Thymus (tissue), 11 donors: ENCODE data around the gene SPATC1L. TPM values are rescaled to one million over a fixed set of nuclear protein-coding genes. Genes with fewer than 3 reads are reported as not detected.

Source experiments
- DNase-seq, 9 donors: peaks; one replicate each; pipeline ENCODE4 v3.0.0-alpha.2; 2013; ENCODE audit warnings: low spot score in 9 of 9, low read depth in 6 of 9, missing footprints in 1 of 9
- H3K27ac ChIP-seq, 2 donors: one replicate each; pipeline ENCODE4 v1.5.1; 2013; ENCODE audit warnings: control low read depth in 1 of 2, low read depth in 1 of 2, low read length in 1 of 2, mild to moderate bottlenecking in 1 of 2, moderate library complexity in 1 of 2
- H3K27me3 ChIP-seq, 2 donors: one replicate each; pipeline ENCODE4 v1.5.1; 2013; ENCODE audit warnings: low read length in 1 of 2; ENCODE audit not compliant: control insufficient read depth in 2 of 2, insufficient read depth in 1 of 2
- H3K36me3 ChIP-seq, 2 donors: one replicate each; pipeline ENCODE4 v1.5.1; 2013; ENCODE audit warnings: low read length in 1 of 2, mild to moderate bottlenecking in 1 of 2, moderate library complexity in 1 of 2; ENCODE audit not compliant: control insufficient read depth in 2 of 2, insufficient read depth in 2 of 2
- H3K4me1 ChIP-seq, 2 donors: one replicate each; pipeline ENCODE4 v1.5.1; 2013; ENCODE audit warnings: low read length in 2 of 2; ENCODE audit not compliant: control insufficient read depth in 2 of 2, insufficient read depth in 2 of 2
- H3K4me3 ChIP-seq, 2 donors: one replicate each; pipeline ENCODE4 v1.5.1; 2013; ENCODE audit warnings: low read length in 2 of 2, control low read depth in 1 of 2, mild to moderate bottlenecking in 1 of 2
- H3K9me3 ChIP-seq, 2 donors: one replicate each; pipeline ENCODE4 v1.5.1; 2013; ENCODE audit warnings: low read length in 1 of 2, mild to moderate bottlenecking in 1 of 2; ENCODE audit not compliant: control insufficient read depth in 2 of 2, insufficient read depth in 1 of 2
- WGBS: extraction: QIAGEN DNeasy Blood & Tissue Kit; methylation state at CpG from one replicate; pipeline ENCODE4 v1.1.7; 2013; 5-methylcytosine and 5-hydroxymethylcytosine counted together
- polyA plus RNA-seq: library from polyadenylated mRNA; stranded (reverse); fragments of 200-250 nt; gene quantifications from one replicate; pipeline ENCODE4 v1.2.3, GENCODE V29; 2013
- total RNA-seq: library from RNA; stranded (reverse); fragments of 120-200 nt; gene quantifications from one replicate; pipeline ENCODE4 v1.2.4, GENCODE V29; 2013
- donor health status: healthy.

The SPATC1L gene
- total and polyA plus RNA-seq, 2 donors: 4.8 to 9.6 TPM

DNA sequence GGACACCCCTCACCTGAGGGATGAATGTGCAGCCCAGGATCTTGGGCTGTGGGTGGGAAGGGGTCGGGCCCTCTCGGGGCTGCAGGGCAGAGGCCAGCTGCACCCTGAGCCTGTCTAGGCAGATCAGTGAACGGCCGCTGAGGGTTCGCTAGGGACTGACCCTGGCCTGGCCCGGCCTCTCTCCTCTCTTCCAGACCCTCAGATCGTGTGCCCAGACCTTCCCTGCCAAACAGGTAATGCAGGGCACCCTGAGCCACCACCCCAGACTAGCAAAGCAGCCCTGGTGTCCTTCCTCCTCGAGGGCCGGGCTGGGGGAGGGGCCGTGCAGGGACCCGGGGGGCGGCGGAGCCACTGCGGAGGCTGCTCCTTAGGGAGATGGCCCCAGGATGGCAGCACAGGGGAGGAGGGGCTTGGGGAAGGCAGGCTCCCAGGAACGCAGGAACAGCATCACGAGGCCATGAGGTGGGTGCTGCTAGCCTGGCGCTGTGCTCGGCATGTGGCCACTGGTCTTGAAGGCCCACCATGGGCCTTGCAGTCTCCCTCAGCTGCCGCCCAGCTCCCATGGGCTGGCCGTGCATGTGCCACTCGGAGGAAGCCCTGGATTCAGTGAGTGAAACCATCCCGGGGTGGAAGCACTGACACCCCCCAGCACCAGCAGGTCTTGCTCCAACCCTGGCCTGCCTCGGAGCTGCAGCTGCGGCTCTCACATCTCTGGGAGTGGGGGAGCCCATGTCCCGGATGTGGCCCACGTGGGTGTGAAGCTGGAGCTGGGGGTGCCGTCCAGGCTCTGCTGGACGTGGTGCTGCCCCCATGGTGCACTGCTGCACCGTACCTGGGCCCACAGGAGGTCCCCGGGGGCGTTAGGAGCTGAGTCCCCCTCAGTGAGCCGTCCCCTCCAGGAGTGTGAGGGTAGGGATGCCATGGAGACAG is 57.7 kb downstream of the SPATC1L start:
- DNase-seq: no peak
- no peak overlapping the region for H3K4me3 ChIP-seq
- H3K9me3 ChIP-seq: no peaks in the 10 kb centered on the region
- no peaks in the 10 kb centered on the region for H3K27me3 ChIP-seq
- no peaks in the 10 kb centered on the region for H3K4me1 ChIP-seq
- H3K36me3 ChIP-seq: no peaks in the 10 kb centered on the region
- WGBS: 95% methylated on average over 32 of the region's 32 CpGs
- no peak overlapping the region for H3K27ac ChIP-seq

DNA sequence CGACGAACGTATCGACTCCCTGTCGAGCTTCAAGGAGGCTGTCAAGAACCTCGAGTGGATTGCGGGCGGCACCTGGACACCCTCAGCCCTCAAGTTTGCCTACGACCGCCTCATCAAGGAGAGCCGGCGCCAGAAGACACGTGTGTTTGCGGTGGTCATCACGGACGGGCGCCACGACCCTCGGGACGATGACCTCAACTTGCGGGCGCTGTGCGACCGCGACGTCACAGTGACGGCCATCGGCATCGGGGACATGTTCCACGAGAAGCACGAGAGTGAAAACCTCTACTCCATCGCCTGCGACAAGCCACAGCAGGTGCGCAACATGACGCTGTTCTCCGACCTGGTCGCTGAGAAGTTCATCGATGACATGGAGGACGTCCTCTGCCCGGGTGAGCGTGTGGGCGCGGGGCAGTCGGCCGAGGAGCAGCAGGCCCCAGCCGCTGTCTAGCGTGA is 58.4 kb downstream of the SPATC1L start:
- no peak for DNase-seq
- H3K36me3 ChIP-seq: no peaks in the 10 kb centered on the region

DNA sequence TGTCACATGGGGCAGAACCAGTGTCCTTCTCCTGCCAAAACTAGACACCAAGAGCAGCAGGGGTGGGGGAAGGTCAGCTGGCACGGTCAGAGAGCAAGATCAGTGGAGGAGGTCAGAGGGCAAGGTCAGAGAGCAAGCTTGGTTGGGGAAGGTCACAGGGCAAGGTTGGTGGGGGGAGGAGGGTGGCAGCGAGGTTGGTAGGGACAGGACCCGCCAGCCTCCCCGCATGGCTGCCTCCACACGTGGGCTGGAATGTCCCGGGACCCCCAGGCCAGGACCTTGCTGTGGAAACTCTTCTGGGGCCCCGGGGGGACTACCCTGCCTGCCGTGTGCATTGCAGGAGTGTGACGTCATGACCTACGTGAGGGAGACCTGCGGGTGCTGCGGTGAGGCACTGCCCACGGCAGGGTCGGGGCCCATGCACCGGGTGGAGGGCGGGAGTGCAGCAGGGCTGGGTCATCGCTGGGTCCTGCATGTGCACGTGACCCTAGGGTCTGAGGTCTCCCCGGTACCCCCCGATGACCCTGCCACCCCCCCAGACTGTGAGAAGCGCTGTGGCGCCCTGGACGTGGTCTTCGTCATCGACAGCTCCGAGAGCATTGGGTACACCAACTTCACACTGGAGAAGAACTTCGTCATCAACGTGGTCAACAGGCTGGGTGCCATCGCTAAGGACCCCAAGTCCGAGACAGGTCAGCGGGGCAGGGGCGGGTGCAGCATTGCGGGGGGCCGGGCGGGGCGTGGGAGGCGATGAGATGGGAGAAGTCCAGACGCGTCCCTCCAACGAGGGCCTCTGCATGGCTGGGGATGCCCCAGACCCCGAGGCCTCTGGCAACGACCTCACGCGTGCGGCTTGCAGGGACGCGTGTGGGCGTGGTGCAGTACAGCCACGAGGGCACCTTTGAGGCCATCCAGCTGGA is 59.1 kb downstream of the SPATC1L start:
- H3K27me3 ChIP-seq: no peaks in the 10 kb centered on the region
- no peaks in the 10 kb centered on the region for H3K36me3 ChIP-seq
- 96% methylated on average over 49 of the region's 49 CpGs for WGBS
- DNase-seq: no peak
- H3K4me3 ChIP-seq: no peak overlapping the region
- H3K4me1 ChIP-seq: no peaks in the 10 kb centered on the region
- no peak overlapping the region for H3K27ac ChIP-seq
- H3K9me3 ChIP-seq: no peaks in the 10 kb centered on the region

More for the DNA sequence above, 58.4 kb downstream of the SPATC1L start:
- Histone ChIP-seq H3K27ac (no peak overlapping the region), H3K9me3 (no peaks in the 10 kb centered on the region), H3K4me3 (no peak overlapping the region), H3K27me3 (no peaks in the 10 kb centered on the region), H3K4me1 (no peaks in the 10 kb centered on the region)
- 97% methylated on average over 47 of the region's 47 CpGs for WGBS

DNA sequence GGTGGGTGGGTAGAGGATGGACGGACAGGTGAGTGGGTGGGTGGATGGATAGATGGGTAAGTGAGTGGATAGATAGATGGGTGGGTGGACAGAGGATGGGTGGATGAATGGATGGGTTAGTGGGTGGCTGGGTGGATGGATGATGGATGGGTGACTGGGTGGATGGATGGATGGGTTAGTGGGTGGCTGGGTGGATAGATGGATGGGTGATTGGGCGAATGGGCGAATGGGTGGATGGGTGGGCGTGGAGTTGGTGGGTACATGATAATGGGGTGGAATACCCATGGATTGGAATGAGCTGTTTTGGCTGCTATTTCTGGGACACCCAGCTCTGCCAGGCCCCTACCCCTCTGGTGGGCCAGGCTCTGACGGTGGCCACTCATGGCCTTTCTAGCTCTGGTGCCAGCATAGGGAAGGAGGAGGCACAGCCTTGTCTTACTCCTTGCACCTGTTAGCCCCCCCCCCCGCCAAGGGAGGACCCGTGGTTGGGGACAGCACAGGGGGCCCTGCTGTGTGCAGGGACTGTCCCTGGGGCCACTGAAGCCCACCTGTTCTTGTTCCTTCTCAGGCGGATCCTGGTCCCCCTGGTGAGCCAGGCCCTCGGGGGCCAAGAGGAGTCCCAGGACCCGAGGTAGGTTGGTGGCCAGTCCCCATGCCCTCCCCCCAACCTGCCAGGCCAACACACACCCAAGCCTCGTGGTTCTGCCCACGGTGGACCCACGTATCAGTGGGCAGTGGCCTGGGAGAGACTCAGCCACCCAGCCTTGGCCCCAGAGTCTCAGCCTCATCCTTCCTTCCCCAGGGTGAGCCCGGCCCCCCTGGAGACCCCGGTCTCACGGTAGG is 60.0 kb downstream of the SPATC1L start:
- WGBS: 96% methylated on average over 16 of the region's 16 CpGs

DNA sequence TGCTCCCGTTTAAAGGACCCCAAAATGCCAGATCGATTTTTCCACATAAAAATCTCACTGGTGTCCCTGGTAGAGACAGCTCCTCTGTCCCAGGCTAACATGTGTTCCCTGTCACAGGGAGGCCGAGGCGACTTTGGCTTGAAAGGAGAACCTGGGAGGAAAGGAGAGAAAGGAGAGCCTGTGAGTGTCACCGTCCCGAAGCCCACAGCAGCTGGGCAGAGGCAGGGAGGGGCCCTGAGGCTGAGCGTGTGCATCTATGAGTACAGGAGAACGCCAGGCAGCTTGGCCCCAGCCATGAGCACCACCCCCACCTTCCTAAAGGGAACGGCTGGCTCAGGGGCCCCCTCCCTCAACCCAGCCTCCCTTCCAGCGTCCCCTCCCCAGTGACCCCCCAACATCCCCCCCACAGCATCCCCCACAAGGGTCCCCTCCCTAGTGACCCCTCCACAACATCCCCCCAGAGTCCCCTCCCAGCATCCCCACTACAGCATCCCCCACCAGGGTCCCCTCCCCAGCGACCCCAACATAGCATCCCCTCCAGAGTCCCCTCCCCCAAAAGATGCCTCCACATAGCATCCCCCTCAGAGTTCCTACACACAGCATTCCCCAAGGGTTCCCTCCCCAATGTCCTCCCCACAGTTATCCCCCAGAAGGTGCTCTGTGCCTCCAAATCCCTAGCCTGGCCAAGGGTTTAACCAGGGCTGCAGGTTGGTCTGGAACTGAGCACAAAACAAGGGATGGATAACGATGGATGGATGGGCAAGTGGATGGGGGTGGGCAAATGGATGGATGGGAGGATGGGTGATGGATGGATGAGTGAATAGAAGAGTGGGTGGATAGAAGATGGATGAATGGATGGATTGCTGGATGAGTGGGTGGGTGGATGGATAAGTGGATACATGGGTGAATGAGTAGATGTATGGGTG is 61.2 kb downstream of the SPATC1L start:
- DNase-seq: no peak
- Histone ChIP-seq H3K4me1 (no peaks in the 10 kb centered on the region), H3K27ac (no peak overlapping the region), H3K4me3 (no peak overlapping the region), H3K36me3 (peaks cover 0 to 2% of the 10 kb centered on the region in 2 donors), H3K9me3 (no peaks in the 10 kb centered on the region), H3K27me3 (no peaks in the 10 kb centered on the region)
- WGBS: 94% methylated on average over 12 of the region's 12 CpGs

More for the DNA sequence above, 60.0 kb downstream of the SPATC1L start:
- Histone ChIP-seq H3K4me3 (no peak overlapping the region), H3K4me1 (no peaks in the 10 kb centered on the region), H3K27me3 (no peaks in the 10 kb centered on the region), H3K36me3 (no peaks in the 10 kb centered on the region), H3K27ac (no peak overlapping the region), H3K9me3 (no peaks in the 10 kb centered on the region)
- DNase-seq: no peak

DNA sequence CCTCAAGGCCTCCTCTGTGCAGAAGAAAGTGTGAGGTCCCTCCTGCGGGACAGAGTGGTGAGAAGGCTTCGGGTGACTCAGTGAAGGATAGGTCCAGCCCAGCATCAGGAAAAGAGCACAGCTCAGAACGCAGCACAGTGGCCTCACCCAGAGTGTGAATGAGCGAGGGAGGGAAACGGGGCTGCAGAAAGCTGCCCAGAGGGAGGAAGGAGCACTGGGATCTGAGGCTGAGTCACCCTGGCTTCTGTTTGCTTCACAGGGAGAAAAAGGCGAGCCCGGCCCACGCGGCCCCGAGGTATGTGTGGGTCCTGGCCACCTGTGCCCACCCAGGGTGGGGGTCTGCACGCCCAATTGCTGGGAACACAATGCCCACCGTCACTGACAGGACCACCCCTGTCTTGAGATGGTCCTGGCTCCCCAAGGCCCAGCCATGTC is 62.0 kb downstream of the SPATC1L start:
- WGBS: 90% methylated on average over 12 of the region's 12 CpGs
- Histone ChIP-seq H3K27me3 (no peaks in the 10 kb centered on the region), H3K36me3 (peaks cover 0 to 2% of the 10 kb centered on the region in 2 donors), H3K27ac (no peak overlapping the region), H3K4me1 (no peaks in the 10 kb centered on the region), H3K9me3 (no peaks in the 10 kb centered on the region), H3K4me3 (no peak overlapping the region)
- no peak for DNase-seq

DNA sequence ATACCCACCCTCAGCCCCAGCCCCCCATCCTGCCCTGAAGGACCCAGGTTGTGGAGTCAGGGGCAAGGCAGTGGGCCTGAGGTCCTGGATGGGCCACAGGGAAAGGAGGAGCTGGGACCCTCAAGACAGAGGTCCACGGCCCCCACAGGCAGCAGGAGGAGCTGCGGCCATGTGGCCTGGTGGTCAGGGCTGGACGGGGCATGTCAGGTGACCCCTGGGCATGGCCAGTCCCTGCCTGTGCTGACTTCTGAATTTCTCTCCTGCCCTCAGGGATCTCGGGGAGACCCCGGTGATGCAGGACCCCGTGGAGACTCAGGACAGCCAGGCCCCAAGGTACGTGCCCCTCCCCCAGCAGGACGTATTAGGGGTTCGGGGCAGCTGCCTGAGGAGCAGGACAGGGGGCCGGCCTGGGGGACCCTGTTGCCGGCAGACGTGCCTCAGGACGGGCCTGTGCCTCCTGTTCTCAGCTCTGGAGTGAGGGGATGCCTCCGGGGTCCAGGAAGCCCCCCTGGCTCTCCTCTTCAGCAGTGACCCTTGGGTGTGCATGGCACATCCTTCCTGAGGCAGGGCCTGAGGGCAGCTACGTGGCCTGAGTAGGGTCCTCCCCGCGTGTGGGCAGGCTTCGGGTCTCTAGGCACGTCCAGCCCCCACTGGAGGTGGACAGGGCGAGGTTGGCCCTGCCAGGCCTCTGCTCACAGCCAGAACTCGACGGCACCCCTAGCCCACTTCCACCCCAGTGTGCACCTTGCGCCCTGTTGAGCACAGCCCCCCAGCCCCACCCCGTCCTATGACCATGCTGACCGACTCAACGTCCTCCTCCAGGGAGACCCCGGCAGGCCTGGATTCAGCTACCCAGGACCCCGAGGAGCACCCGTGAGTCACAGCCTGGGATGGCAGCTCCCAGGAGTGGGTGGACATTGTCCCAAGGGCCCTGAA is 62.7 kb downstream of the SPATC1L start:
- Histone ChIP-seq H3K4me3 (no peak overlapping the region), H3K27me3 (no peaks in the 10 kb centered on the region), H3K4me1 (no peaks in the 10 kb centered on the region), H3K9me3 (no peaks in the 10 kb centered on the region), H3K27ac (no peak overlapping the region), H3K36me3 (peaks cover 0 to 2% of the 10 kb centered on the region in 2 donors)
- WGBS: 94% methylated on average over 29 of the region's 29 CpGs
- no peak for DNase-seq
